ENCODE data around the gene ZBTB9.

The ZBTB9 gene, protein sequence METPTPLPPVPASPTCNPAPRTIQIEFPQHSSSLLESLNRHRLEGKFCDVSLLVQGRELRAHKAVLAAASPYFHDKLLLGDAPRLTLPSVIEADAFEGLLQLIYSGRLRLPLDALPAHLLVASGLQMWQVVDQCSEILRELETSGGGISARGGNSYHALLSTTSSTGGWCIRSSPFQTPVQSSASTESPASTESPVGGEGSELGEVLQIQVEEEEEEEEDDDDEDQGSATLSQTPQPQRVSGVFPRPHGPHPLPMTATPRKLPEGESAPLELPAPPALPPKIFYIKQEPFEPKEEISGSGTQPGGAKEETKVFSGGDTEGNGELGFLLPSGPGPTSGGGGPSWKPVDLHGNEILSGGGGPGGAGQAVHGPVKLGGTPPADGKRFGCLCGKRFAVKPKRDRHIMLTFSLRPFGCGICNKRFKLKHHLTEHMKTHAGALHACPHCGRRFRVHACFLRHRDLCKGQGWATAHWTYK

DNA sequence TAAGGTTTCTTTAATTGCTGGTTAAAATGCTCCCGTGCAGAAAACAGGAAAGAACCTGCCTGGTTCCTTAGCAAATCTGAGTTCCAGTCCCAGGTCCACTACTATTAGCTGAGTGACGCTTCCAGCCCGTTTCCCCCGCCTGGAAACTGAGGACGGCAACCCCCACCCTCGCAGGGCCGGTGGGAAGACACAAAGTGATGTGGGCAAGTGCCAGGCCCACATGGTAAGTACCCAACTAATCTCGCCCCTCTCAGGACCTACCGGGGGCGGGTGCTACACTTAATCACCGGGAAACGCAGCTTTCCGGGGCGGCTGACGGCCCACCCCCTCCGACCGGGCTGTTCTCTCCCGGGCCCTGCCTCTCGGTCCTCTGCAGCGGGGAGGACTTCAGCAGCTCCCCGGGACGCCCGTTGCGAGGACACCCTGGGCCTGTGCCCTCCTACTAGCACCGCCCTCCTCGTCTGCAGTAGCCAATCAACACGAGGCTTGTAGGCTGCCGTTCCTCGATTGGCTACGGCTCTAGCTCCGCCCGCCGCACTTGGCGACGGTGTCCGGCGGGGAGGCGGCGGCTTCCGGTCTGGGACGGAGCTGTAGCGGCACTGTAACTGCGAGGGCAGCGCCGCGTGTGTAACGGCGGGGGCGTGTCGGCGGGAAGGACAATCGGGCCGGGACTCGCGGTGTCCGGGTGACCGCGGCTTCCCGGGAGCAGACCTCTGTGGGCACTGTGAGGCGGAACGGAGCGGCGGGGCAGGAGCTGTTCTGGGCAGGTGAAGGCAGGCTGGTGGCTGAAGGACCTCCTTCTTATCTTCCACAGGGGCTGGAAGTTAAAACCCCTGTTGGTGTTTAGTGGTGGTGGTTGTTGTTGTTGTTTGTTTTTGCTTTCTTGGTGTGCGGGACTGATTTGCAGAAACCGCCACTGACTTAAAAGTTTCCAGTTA is at the start of gene ZBTB9:
TSS of gene ZBTB9 (plus strand) at position 568 of the 938 bp plus-strand sequence. CDS start 525 bp downstream, outside the sequence.
- peak; percentile 95 for DNase-seq

DNA sequence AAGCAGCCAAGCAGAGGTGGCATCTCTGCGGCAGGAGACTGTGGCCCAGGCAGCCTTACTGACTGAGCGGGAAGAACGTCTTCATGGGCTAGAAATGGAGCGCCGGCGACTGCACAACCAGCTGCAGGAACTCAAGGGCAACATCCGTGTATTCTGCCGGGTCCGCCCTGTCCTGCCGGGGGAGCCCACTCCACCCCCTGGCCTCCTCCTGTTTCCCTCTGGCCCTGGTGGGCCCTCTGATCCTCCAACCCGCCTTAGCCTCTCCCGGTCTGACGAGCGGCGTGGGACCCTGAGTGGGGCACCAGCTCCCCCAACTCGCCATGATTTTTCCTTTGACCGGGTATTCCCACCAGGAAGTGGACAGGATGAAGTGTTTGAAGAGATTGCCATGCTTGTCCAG is 49.5 kb upstream of the ZBTB9 start:
- DNase-seq = no peak

- no peak for DNase-seq
Measured at GRCh38 chr6:33405386-33405940, 48.9 kb upstream of the ZBTB9 start.

GRCh38 chr6:33406126-33406525 is 48.2 kb upstream of the ZBTB9 start:
- no peak for DNase-seq

DNA sequence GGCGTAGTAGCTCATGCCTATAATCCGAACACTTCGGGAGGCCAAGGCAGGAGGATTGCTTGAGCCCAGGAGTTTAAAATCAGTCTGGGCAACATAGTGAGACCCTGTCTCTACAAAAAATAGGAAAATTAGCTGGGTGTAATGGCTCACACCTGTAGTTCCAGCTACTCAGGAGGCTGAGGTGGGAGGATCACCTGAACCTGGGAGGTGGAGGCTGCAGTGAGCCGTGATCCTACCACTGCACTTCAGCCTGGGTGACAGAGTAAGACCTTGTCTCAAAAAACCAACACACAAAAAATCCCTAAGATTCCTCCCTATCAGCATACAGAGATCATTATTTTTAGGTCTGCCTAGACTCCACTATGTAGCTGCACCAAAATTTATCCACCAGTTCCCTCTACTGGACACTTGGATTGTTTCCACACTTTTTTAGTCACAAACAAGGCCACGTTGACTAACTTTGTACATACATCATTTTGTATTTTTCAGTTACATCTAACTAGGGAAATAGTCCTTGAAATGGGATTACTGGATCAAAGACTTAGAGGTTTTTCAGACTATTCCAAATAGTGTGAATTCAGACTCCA is 47.2 kb upstream of the ZBTB9 start:
- DNase-seq = no peak

DNA sequence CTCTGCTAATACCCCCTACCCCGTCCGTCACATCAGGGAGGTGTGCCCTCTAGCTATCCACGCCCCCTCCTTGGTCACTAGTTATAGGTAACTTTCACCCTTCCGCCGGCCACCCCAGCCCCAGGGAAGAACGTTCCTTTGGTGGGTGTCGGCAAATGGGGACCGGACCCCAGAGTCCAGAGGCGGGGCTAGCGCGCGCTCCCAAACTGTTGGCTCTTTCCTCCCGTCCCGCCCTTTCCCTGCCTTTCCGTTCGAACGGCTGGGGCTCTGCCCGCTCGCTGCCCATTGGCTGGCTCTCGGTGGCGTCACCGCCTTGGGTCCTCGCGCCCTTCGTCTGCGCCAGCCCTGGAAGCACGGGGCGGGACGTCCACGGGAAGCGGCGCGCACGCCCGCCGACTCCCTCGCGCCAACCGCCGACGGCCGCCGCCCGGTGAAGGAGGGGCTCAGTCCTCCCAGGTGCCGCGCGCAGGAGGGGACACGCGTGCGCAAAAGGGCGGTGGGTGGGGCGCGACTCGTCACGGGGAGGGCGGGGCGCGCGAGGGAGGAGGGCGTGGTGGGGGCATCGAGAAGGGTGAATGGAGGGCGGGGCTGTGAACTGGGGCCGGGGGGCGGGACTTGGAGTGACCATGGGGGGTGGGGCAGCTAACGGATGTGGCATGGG is 44.2 kb upstream of the ZBTB9 start:
- peak; percentile 96 for DNase-seq

GRCh38 chr6:33410711-33411631 is 43.4 kb upstream of the ZBTB9 start, which contains the start of gene PHF1:
PHF1 (plus strand) TSS chr6:33411014; CDS start chr6:33412264, 1,250 bp downstream.
- DNase-seq = no peak

DNA sequence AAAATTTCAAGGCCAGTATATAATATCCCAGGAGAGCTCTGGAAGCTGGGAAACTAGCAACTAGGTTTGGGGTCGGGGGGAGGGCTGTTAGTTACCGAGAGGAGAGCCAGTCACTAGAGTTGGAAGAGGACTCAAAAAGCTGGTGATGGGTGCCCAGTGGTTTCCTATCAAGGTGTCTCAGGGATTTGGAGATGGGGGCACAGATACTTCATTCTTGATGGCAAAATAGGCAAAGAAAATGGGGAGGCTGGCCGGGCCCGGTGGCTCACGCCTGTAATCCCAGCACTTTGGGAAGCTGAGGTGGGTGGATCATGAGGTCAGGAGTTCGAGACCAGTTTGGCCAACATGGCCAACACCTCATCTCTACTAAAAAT is 42.8 kb upstream of the ZBTB9 start:
- no peak for DNase-seq

- no peak for DNase-seq
Measured at GRCh38 chr6:33412140-33413009, 42.0 kb upstream of the ZBTB9 start.

- no peak for DNase-seq
Measured at GRCh38 chr6:33413241-33414120, 40.9 kb upstream of the ZBTB9 start.

- no peak for DNase-seq
Measured at GRCh38 chr6:33414592-33415271, 39.6 kb upstream of the ZBTB9 start.

DNA sequence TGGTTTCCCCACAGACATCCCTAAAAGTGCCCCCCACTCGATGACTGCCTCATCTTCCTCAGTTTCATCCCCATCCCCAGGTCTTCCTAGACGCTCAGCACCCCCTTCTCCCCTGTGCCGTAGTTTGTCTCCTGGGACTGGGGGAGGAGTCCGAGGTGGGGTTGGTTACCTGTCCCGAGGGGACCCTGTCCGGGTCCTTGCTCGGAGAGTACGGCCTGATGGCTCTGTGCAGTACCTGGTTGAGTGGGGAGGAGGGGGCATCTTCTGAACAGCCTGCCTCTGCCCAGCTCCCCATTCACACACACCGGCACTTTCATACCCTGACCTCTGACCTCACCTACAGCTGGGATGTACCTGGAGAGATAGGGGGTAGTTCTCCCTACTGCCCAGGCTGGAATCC is 38.5 kb upstream of the ZBTB9 start:
- DNase-seq = no peak

DNA sequence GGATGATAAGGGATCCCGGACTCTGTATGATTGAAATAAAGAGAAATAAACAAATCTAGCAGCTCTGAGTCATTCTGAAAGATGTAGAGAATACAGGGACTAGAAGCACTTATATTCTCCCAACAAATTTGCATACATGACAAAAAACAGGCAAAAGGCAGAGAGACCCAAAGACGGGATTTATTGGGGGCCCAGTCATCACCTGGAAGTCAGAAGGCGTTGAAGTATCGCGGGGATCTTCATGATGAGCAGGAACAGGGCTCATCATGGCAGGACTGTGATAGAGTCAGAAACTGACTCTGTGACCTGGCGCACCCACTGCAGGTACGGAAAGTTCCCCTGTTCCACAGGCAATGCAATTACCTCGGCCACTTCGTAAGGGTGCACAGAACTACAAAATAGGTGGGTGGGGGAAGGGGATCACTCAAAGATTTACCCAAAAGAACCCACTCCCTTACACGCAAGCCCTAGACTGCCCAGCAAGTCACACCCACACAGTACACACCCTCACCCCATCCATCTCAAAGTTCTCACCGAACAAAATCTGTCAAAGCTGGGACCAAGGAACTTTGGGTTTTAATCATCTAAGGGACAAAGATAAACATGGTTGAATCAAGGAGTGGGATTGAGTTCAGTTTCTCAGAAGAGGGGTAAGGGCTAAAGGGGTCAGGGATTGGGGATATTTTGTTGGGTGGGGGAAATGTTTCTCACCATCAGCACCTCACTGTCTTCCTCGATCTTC is 37.8 kb upstream of the ZBTB9 start:
- DNase-seq = peak; percentile 54

DNA sequence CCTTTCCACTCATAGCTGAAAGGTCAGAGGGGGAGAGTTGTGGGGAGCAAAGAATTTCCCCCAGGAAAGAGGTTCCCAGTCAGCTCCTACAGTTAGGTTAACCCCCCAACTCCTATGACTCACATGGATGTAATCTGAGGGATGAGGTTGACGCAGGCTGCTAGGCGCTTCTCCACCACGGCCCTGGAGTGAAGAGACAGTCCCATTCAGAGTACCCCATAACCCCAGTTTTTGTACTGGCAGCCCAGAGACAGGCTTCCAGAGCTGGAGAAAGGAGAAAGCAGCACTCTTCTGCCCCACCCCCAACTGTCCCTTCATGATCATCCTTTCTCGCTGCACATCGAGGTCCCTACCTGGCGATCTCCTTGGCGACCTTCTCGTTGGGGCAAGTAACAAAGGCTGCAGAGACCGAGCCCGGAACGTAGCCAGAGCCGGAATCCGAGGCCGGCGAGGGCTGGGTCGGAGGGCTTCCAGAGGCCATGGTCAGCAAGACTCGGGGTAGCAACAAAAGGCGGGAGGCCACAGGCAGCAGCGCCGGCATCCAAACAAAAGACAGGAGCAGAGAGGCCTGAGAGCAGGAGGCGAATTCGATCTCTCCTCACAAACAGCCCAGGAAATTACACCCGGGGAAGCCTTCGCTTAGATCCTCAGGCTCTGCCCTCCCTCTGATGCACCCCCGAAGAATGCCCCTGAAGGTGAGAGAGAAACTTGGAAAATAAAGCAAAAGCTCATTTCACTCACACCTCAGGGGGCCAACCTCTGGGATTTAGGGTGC is 37.1 kb upstream of the ZBTB9 start:
- peak; percentile 26 for DNase-seq

DNA sequence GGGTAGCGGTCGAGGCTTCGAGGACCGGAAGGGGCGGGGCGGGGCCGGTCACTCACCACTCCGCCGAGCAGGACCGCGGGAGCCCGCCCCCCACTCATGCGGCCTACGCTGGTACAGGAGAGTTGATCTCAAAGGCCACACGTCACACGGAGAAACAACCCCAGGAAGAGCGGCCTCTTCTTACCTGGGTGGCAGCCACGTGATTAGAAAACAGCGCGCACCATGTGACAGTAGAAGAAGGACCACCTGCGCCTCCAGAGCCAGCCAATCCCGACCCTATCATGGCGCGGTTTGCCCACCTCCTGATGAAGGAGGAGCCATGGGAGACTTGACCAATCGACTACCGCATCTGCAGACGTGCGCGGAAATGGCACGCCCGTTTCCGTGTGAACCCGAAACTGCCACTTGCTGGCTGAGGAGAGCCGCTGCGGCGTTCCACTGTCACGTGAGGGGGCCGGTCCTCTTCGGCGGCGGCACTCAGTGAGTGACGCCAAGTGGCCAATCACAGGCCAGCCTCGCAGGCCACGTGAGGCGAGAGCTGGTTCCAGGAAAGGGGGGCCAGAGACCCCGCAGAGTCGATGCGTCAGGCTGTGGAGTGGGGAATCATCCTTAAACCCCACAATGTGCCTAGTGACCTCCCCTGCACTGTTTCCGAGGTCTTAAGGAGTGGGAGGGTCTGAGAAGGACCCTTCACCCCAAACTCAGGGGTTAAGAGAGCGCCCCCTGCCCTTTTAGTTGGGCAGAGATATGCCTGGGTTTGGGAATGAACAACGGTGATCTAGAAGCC is 36.3 kb upstream of the ZBTB9 start, which contains the start of gene CUTA:
TSS of gene CUTA (minus strand) at position 205 of the 787 bp plus-strand sequence. CDS start at position 98, 107 bp downstream.
- DNase-seq = peak; percentile 98

All from stimulated activated CD4-positive, alpha-beta T cell treated with anti-CD3 and anti-CD28 coated beads, Interleukin-4, amount 100 ng/mL, for 24 hours (primary cell).